Measurements from ENCODE around the gene CARS1. TPM values are rescaled to one million over a fixed set of nuclear protein-coding genes. Genes with fewer than 3 reads are reported as not detected.

The CARS1 gene
- total and polyA plus RNA-seq, 9 of the 15 experiments (the other 6 are each of a cell fraction or from before 2014, with no cell fraction given): 14.4 to 106 (median 73.6) TPM

GRCh38 chr11:3057069-3057963, at the start of gene CARS1 (continued):
- TF ChIP-seq HMGXB4 (CRISPR knock-in tag; IDR thresholded peaks at IDR 0.05) (0 out of 2 replicates have a peak, but pooled peaks have one; percentile 76), TCF7L2 (IDR thresholded peaks at IDR 0.05; ENCODE audit: low read depth, low read length) (no peak), POLR2A (conservative IDR thresholded peaks at IDR 0.05) (peak; percentile 81), KLF13 (tag; IDR thresholded peaks at IDR 0.05; ENCODE audit: borderline replicate concordance, low read depth) (no peak), PRMT5 (CRISPR knock-in tag; IDR thresholded peaks at IDR 0.05) (no peak), ZNF511 (CRISPR knock-in tag; IDR thresholded peaks at IDR 0.05) (peak; percentile 79; the same call in 1 of the 2 replicates), ATF6 (CRISPR knock-in tag; IDR thresholded peaks at IDR 0.05) (no peak), ZMIZ1 (IDR thresholded peaks at IDR 0.05; ENCODE audit: low read depth in 2 of 2, low read length in 2 of 2) (peak in 1 of 2 experiments; percentile 26; a peak in 1 of 4 replicates), ZC3H11A (IDR thresholded peaks at IDR 0.05; ENCODE audit: low read depth, low read length) (peak; percentile 51; the same call in 1 of the 2 replicates), BRF2 (IDR thresholded peaks at IDR 0.05; ENCODE audit: borderline replicate concordance, insufficient read depth, insufficient read length) (no peak), SMAD4 (CRISPR knock-in tag; conservative IDR thresholded peaks at IDR 0.05) (peak; percentile 68), CEBPG (CRISPR knock-in tag; IDR thresholded peaks at IDR 0.05) (peak; percentile 99), CEBPG (tag; conservative IDR thresholded peaks at IDR 0.05 in 1 of 2, IDR thresholded peaks at IDR 0.05 in 1 of 2) (peak; percentile 94 to 98), CEBPB (tag; IDR thresholded peaks at IDR 0.05) (peak; percentile 97), HDAC3 (IDR thresholded peaks at IDR 0.05; ENCODE audit: borderline replicate concordance, partially characterized antibody) (peak; percentile 13), POLR2AphosphoS5 (IDR thresholded peaks at IDR 0.05; ENCODE audit: control insufficient read depth, insufficient read depth, low read depth, low read length) (peak; percentile 62; the same call in 1 of the 2 replicates)
